HepG2 (cell line): ENCODE data around the gene NDOR1. TPM values are rescaled to one million over a fixed set of nuclear protein-coding genes. Genes with fewer than 3 reads are reported as not detected.

Source experiments
- ARID2 ChIP-seq: sonication (generic); formaldehyde crosslinking; IDR thresholded peaks from 2 replicates; pipeline ENCODE4 v1.8.1; 2022; ENCODE audit warnings: mild to moderate bottlenecking, missing genetic modification reagents, borderline replicate concordance
- NFAT5 ChIP-seq: sonication (generic); formaldehyde crosslinking; IDR thresholded peaks from 2 replicates; pipeline ENCODE4 v1.4.0; 2020; ENCODE audit warnings: missing genetic modification reagents
- NFYC ChIP-seq: IDR thresholded peaks from 2 replicates; pipeline ENCODE4 v1.6.1; 2016; ENCODE audit warnings: missing genetic modification reagents, missing compliant biosample characterization
- SIN3B ChIP-seq: fragments of 150-350 bp; IDR thresholded peaks from 2 replicates; pipeline ENCODE4 v1.6.1; 2014; ENCODE audit warnings: low read length
- STAT6 ChIP-seq: sonication (generic); formaldehyde crosslinking; IDR thresholded peaks from 2 replicates; pipeline ENCODE4 v1.4.0; 2020; ENCODE audit warnings: missing genetic modification reagents, mild to moderate bottlenecking, borderline replicate concordance
- ZNF292 ChIP-seq: sonication (generic); formaldehyde crosslinking; IDR thresholded peaks from 2 replicates; pipeline ENCODE4 v1.8.1; 2022; ENCODE audit warnings: mild to moderate bottlenecking, low read depth, missing genetic modification reagents, borderline replicate concordance
- ZNF513 ChIP-seq: sonication (generic); formaldehyde crosslinking; conservative IDR thresholded peaks from 2 replicates; pipeline ENCODE4 v1.5.0; 2020; ENCODE audit warnings: missing genetic modification reagents
- ZNF530 ChIP-seq: sonication (generic); formaldehyde crosslinking; IDR thresholded peaks from 2 replicates; pipeline ENCODE4 v1.5.0; 2020; ENCODE audit warnings: low read depth, mild to moderate bottlenecking, missing genetic modification reagents
- ZNF556 ChIP-seq: sonication (generic); formaldehyde crosslinking; IDR thresholded peaks from 2 replicates; pipeline ENCODE4 v1.4.0; 2020; ENCODE audit warnings: mild to moderate bottlenecking, missing genetic modification reagents, borderline replicate concordance
- ZNF709 ChIP-seq: sonication (generic); formaldehyde crosslinking; IDR thresholded peaks from 2 replicates; pipeline ENCODE4 v1.5.0; 2020; ENCODE audit warnings: mild to moderate bottlenecking, missing genetic modification reagents
- polyA plus RNA-seq, 8 experiments: library from polyadenylated mRNA; depleted of rRNA in 3 of 8; stranded (reverse) in 7 of 8; unstranded in 1 of 8; fragments of >200 nt; fragmentation: Illumina TruSeq in 4 of 8; extraction: Trizol in 4 of 8; gene quantifications; 2 replicates each; pipeline versions ENCODE4 v1.2.1 to v1.2.3, GENCODE V29; 2011 to 2016; ENCODE audit warnings: low read depth in 4 of 8, missing spikeins in 1 of 8, mixed read lengths in 1 of 8; ENCODE audit not compliant: insufficient read depth in 1 of 8
- total RNA-seq, 5 experiments: library from RNA; depleted of rRNA; stranded (reverse); fragments of >200 nt; fragmentation: Illumina TruSeq; extraction: Trizol; gene quantifications; 2 replicates each; pipeline ENCODE4 v1.2.3, GENCODE V29; 2016; ENCODE audit warnings: low read depth in 1 of 5
- TF ChIP-seq, protein P1 (sequence below): sonication (generic); formaldehyde crosslinking; IDR thresholded peaks from 2 replicates; pipeline ENCODE4 v1.4.0; 2020; ENCODE audit warnings: missing genetic modification reagents, borderline replicate concordance
- TF ChIP-seq, protein P2 (sequence below): sonication (generic); formaldehyde crosslinking; IDR thresholded peaks from 2 replicates; pipeline ENCODE4 v1.4.0; 2020; ENCODE audit warnings: mild to moderate bottlenecking, missing genetic modification reagents

Gene NDOR1
- total and polyA plus RNA-seq, 2 of the 13 experiments (the other 11 are each of a cell fraction or from before 2014, with no cell fraction given), result 3.6 to 8.7 TPM

DNA sequence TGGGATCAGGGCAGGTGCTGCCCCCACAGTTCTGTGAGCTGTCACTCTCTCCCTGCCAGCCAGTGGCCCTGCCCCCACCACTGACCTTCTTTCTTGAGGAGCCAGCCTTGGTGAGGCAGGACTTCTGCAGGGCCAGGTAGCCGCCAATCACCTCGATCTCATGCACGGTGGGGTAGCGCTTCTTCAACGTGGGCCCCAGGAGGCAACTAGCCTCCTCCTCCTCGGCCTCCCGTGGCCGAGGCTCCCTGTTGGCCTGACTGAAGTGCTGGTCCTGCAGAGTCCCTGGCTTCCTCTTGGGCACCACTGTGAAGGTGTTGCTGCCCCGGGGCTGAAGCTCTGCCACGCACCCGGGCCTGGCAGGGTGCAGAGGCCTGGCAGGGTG, 6.6 kb upstream of the NDOR1 start (continued):
- TF ChIP-seq, protein P1, sequence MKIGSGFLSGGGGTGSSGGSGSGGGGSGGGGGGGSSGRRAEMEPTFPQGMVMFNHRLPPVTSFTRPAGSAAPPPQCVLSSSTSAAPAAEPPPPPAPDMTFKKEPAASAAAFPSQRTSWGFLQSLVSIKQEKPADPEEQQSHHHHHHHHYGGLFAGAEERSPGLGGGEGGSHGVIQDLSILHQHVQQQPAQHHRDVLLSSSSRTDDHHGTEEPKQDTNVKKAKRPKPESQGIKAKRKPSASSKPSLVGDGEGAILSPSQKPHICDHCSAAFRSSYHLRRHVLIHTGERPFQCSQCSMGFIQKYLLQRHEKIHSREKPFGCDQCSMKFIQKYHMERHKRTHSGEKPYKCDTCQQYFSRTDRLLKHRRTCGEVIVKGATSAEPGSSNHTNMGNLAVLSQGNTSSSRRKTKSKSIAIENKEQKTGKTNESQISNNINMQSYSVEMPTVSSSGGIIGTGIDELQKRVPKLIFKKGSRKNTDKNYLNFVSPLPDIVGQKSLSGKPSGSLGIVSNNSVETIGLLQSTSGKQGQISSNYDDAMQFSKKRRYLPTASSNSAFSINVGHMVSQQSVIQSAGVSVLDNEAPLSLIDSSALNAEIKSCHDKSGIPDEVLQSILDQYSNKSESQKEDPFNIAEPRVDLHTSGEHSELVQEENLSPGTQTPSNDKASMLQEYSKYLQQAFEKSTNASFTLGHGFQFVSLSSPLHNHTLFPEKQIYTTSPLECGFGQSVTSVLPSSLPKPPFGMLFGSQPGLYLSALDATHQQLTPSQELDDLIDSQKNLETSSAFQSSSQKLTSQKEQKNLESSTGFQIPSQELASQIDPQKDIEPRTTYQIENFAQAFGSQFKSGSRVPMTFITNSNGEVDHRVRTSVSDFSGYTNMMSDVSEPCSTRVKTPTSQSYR, result peak; percentile 40; the same call in 1 of the 2 replicates
- TF ChIP-seq ZNF530 (CRISPR knock-in tag) (no peak), ZNF292 (no peak), ZNF513 (no peak), ZNF556 (no peak), NFAT5 (CRISPR knock-in tag) (no peak), ARID2 (peak; percentile 13; the same call in 1 of the 2 replicates), SIN3B (no peak), NFYC (CRISPR knock-in tag) (no peak), STAT6 (no peak), ZNF709 (CRISPR knock-in tag) (0 out of 2 replicates have a peak, but pooled peaks have one; percentile 38)
- TF ChIP-seq, protein P2, sequence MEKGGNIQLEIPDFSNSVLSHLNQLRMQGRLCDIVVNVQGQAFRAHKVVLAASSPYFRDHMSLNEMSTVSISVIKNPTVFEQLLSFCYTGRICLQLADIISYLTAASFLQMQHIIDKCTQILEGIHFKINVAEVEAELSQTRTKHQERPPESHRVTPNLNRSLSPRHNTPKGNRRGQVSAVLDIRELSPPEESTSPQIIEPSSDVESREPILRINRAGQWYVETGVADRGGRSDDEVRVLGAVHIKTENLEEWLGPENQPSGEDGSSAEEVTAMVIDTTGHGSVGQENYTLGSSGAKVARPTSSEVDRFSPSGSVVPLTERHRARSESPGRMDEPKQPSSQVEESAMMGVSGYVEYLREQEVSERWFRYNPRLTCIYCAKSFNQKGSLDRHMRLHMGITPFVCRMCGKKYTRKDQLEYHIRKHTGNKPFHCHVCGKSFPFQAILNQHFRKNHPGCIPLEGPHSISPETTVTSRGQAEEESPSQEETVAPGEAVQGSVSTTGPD (CRISPR knock-in tag), result no peak
